HG03095 (cell line): ENCODE measurements around the gene SH3BGR.

ENCODE experiments used
- ATAC-seq: cut with Tn5 transposase; IDR thresholded peaks from one replicate; pipeline ENCODE4 v1.9.1; 2021; ENCODE audit warnings: moderate library complexity; ENCODE audit not compliant: unreplicated experiment

The SH3BGR gene

DNA sequence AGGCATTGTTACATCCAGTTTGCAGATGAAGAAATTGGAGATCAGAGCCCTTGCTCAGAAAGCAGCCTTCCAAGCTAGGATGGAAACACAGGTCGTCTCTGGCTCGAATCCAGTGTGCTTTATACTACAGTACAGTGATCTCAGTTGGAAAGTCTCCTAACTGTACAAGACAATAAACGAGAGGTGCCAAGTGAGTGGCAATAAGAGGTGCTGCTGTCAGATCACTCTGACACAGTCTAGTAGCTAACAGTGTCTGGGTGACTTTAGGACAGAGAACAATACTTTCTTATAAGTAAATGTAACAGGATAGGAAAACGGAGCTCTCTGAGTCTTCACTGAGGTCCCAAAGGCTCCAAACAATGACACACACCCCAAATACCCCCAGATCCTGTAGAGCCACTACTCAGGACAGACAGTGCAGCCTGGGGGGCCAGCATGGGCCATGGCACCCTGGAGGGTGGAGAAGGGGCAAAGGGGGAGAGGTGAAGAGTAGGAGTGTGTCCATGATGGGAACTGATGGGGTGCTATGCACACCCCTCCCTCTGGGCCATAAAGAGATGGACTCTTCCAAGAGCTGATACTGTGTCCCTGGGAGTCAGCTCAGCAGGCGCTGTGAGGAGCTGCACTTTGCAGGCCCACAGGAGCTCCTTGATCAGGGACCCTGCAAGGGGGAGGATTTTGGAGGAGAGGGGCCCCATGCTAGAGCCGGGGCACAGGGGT, 3.3 kb downstream of the SH3BGR start:
- ATAC-seq: no peak

DNA sequence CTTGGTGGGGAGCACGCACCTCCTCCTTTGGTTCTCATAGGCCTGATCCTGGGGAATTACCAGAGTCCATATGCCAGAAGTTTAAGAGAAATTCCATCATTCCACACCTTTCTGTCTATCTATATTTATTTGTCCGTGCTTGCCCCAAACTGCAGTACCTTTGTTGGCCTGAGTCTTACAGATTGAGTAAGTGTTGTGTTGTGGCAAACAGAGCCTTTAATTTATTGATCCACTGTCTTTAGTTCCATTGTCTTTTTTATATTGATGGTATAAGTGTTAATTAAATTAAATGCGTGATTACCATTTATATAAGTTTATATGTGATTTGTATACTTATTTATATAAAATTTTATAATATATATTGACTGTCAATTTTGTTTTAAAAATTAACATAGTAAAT, 4.9 kb downstream of the SH3BGR start:
- no peak for ATAC-seq

DNA sequence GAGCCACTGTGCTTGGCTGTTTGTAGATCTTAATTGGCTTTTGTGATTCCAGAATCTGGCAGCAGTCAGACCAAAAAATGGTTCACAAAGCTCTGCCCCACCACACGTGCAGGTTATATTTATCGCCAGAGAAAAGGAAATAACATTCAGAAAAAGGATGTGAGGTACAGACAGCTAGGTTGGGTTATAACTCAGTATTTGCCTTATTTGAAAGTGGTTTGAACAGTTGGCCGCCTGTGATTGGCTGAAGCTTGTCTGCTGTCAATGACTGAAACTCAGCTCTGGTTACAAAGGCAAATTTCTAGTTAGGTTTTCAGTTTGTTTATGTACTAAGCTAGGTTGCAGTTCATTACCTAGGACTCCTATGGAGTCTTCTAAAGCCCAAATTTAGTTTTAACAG, 9.6 kb downstream of the SH3BGR start:
- no peak for ATAC-seq

DNA sequence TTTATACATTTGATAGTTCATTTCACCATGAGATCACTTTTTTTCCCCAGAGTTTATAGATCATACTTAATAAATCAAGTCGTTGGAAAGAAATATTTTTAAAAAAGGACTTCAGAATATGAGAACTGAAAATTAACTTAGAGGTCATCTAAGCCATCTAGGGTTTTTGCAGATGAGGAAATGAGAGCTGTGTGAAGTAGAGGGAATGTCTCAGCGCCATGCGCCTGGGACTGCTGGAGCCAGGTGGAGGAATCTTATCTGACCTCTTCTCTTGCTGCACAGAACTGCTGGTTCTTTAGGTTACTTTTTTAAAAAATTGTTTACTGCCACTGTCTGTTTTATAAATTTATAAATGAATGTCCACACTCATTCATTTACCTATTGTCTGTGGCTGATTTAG, 11.5 kb downstream of the SH3BGR start:
- no peak for ATAC-seq

DNA sequence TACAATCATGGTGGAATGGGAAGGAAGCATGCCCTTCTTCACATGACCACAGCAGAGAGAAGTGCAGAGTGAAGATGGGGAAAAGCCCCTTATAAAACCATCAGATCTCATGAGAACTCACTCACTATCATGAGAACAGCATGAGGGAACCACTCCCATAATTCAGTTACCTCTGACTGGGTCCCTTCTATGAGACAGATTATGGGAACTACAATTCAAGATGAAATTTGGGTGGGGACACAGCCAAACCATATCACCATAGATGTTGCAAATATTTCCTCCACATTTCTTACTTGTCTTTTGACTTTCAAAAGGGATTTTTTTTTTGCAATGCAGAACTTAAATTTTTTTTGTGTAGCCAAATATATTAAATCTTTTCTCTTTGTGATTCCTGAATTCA, 14.8 kb downstream of the SH3BGR start:
- ATAC-seq: no peak

DNA sequence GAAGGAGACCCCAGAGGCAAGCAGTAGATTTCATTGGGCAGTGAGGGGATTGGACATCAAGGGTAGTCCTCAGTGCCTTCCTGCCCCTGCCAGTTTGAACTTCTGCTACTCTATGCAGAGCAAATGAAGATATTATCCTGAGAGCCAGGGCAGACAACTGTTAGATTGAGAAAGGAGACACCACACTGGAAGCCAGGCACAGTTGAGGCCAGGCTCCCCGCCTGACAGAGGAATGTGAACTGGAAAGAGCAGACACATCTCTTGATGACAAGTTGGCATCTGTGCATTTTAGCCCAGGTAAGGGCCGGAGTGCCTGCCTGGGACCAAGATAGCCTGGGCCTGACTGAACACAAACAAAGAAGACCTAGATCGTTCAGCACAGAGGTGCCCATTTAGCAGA, 16.0 kb downstream of the SH3BGR start:
- no peak for ATAC-seq

DNA sequence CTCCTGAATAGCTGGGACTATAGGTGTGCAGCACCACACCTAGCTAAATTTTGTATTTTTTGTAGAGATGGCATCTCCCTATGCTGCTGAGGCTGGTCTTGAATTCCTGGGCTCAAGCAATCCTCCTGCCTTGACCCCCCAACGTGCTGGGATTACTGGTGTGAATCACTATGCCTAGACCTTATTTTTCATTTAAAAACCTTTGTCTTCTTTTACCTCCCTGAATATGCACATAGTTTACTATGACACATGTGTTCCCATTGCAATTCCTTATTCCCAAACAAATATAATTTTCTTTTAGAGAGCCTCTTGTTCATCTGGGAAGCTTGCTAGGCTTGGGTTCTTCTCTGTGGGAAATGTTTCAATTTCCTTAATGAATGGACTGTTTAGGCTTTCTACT, 16.8 kb downstream of the SH3BGR start:
- no peak for ATAC-seq

DNA sequence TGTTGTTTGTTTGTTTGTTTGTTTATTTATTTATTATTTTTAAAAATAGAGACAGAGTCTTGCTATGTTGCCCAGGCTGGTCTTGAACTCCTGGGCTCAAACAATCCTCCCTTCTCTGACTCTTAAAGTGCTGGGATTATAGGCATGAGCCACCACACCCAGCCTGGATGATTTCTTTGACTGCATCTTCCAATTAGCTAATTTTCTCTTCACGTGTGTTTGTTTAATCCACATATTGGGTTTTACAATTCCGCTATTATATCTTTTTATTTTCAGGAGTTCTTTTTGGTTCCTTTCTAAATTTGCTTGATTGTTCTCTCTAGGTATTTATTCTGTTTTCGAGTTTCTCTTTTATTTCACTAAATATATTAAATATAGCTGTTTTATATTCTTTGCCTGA, 19.8 kb downstream of the SH3BGR start:
- ATAC-seq: no peak

DNA sequence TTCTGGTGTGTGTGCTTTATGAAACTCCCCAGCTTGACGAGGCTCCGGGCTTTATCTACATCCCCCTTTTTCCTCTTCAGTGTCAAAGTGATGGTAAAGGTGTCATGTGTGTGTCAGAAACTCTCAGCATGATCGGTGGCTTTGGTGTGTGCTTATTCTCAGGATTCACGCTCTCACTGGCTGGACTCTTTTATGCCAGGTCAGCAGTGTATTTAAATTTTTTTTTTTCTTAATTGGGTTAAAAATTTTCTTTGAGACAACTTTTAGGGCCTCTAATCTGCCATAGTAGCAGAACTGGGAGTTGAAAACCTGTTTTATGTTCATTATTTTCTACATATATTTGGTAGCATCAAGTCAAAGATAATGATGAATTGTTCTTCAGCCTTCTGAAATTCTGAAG, 21.0 kb downstream of the SH3BGR start:
- no peak for ATAC-seq

DNA sequence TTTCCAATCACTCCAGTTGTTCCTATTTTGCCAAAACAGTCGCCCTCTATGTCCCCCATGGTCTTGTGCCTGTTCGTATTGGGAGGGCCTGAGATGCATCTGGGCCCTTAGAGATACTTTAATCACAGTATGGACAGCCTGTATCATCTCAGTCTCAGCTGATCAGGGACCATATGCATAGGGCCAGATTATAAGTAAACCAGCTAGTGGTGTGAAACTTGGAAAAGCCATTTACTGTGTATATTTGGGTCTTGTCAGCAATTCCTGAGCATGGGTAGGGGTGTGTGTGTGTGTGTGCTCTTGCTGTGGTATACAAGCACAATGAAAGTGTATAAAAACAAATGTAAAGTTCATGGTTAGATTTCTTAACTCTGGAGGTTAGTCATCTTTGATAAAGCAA, 22.8 kb downstream of the SH3BGR start:
- ATAC-seq: no peak

DNA sequence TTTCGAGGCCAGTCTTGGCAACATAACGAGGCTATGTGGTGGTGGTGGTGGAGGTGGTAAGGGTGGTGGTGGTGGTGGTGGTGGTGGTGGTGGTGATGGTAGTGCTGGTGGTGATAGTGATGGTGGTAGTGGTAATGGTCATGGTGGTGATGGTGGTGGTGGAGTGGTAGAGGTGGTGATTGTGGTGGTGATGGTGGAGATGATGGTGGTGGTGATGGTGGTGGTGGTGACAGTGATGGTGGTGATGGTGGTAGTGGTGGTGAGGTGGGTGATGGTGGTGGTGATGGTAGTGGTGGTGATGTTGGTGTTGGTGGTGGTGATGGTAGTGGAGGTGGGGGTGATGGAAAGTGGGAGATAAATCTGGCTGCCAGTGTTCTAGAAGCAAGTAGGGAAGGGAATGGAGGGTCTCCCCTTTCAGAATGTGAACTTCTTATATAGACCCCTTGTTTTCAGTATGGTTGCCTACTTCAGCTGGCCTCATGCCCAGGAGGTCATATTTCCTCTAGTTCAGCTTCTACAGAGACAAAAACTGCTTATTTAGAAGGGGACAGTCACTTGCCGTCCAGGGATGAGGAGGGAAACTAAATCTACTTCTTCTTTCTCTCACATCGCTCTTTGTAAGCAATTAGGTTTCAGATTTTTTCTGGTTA, 27.5 kb downstream of the SH3BGR start:
- ATAC-seq: no peak

DNA sequence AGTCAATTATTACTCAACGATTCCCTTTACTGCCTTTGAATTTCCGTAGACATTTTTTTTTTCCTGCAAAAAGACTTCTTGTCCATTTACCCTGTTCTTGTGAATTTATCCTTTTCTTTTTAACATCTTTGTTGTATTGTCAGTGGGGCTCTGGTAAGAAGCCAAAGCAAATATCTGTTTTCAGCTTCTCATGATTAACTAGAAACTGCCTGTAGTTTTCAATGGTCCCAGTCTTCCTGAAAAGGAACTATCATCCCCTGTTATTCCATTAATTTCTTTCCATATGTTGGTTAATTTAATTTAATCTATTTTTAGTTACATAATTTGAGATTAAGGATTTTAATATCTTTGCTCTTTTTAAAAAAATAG, 28.0 kb downstream of the SH3BGR start:
- no peak for ATAC-seq

DNA sequence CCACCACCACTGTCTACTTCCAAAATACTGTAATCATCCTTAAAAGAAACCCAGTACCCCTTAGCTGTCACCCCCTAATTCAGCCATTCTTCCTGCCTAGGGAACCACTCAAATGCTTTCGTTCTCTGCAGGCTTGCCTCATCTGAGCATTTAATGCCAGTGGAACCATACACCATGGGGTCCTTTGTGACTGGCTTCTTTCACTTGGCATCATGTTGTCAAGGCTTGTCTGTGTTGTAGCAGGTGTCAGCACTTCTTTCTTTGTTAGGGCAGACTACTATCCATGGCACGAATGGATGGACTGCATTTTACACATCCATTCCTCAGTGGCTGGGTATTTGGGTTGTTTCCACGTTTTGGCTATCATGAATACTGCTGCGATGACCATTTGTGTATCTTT, 28.5 kb downstream of the SH3BGR start:
- no peak for ATAC-seq

DNA sequence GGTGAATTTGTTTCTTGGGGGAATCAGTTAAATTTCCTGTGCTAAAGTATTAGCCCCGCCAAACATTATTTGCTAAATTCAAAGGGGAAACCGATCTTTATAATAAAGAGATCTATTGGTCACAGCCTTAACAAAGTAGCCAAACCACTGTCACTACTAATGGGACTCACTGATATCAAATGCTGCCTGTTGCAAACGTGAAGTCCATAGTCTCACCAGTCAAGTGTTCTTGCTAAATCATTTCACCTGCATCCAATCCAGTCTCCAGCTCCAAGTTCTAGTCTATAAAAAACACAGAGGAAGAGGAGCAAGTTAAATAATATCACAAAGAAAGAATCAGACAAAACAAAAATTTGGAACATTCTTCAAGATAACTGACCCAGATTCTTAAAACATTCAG, 30.1 kb downstream of the SH3BGR start:
- no peak for ATAC-seq

DNA sequence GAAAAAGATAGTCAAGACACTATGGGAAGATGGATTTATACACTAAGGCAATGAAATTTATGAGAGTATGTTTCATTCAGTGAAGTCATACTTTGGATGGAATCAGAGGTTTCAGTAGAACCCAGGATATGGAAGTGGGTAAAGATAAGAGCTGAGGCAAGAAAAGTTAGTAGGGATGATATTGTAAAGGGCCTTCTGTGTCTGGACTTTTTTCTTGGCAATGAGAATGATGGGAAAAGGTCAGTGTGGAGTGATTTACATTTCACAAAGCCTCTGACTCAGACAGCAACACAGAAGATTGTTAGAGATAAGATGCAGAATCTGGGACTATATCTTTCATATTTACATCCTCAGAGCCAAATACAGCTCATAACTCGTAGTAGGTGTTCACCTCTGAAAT, 32.1 kb downstream of the SH3BGR start:
- ATAC-seq: no peak

DNA sequence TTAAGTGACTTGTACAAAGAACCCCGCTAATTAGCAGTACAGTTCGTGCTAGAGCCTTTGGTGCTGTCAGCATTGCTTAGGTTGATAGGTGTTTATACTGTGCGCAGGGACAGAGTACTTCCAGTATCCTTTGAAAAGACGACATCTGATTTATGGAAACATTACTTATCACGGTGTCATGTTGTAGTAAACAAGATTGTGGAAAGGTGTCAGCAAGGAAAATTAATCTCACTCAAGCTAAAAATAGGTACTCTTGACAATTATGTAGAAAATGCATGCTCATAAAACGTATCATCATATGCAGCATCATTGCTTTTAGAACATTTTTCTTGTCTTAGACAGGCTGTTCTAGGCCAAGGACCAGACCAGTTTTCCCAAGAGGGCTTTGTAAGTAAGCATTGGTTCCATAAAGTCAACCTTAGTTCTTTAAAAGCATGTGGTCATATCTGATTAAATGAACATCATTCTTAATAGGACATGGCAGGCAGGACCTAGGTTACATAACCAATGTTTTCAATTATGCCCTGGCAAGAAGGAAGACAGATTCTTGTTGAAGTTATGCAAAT, 33.0 kb downstream of the SH3BGR start:
- ATAC-seq: no peak

DNA sequence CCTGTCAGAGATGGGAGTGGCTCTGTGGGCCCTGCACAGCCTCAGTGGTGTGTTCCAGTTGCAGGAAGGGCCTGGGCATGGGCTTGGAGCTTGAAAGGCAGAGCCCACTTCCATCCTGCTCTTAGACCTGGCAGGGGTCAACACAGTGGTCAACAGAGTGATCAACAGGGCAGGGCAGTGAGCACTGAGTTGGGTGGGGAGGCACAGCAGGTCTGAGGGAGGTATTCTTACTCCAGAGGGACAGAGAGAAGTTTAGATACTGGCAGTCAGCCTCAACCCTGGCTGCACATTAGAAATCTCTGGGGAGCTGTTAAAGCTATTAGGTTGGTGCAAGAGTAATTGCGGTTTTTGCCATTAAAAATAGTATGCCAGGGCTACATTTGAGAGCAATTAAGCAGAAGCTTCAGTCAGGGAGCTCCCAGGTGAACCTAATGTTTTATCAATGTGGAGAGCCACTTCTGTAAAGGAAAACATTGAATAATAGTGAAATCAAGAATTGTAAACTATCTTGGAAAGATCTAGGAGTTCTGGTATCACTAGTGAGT, 37.7 kb downstream of the SH3BGR start:
- ATAC-seq: no peak

DNA sequence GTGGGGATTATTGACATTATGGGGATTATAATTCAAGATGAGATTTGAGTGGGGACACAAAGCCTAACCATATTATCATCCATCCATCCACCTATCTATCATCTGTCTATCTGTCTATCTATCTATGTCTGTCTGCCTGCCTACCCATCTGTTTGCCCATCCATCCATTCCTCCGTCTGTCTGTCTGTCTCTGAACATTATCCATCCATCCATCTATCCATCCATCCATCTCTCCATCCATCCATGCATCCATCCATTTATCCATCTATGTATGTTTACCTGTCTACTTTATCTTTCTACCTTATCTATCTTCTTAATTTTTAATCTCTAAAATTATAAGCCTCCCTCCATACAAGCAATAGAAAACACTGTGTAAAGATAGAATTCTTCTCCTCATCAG, 47.4 kb downstream of the SH3BGR start:
- no peak for ATAC-seq

DNA sequence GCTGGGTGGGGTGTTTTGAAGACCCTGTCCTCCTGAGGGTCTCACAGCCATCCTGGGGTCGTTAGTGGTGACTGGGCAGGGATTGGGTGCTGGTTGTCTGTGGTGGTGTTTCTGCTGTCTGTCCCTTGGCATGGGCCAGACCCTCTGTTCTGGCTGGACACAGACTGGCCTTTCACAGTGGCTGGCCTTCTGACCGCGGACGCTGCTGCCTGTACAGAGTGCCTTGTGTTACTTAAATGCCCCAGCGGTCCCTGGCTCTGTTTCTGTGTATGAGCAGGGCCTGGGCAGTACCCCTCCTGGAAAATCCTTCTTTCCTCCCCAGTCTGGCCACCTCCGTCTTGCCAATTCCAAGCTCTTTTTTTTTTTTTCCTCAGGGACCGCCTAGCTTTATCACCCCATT, 50.9 kb downstream of the SH3BGR start:
- ATAC-seq: no peak

DNA sequence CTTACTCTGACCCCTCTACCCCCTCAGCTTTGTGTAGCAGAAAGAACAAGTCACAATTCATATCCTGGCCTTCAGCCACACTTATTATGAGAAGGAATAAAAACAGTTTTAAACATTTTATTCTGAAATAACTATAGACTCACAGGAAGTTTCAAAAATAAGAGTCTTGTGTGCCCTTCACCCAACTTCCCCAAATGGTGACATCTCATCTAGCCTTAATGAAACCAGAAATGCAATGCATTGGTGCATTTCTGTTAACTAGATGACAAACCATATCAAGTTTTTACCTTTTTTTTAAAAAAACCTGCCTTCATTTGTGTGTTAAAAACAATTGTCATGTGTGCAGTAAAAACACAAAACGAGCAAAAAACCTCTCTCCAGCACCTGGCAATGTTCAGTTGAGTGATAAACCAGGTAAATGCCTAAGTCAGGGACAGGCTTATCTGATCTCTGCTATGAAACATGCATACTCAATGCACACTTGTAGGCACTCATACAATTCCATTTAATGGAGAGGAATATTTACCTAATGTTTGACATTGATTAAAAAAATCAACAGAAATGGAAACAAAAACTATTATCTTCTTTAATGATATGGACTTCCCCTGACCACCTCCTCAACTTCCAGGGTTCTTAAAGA, 51.5 kb downstream of the SH3BGR start:
- ATAC-seq: no peak

DNA sequence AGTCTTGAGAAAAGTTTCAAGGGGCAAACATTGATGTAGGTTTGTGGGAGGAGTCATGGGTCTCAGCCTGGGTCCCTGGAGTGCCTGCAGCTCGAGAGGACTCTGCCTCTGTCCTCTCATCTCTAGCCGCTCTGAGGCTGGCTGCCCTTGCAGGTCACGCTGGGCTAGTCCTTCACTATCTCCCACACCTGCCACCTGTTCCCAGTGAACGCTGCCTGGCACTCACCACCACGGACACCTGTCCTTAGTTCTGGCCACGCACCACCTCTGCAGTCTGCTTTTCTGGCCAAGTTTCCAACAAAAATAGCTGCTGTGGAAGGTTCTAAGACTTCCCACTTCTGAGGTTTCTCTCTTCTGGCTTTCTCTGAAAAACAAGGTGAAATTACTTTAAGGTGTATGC, 52.5 kb downstream of the SH3BGR start:
- ATAC-seq: no peak

DNA sequence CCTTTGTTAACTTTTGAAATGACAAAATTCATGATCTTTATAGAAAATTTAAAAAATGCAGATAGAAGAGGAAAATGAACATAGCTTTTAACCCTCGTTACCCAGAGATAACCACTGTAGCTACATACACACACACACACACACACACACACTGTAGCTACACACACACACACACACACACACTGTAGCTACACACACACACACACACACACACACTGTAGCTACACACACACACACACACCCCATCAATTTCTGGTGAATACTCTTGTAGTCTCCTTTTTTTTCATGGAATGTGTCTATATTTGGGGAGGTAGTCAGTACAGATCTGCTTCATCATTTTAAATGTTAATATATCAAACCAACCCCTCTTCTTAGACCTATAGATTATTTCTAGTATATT, 58.5 kb downstream of the SH3BGR start:
- ATAC-seq: no peak
